Measurements from ENCODE around the gene PTPN1. TPM values are rescaled to one million over a fixed set of nuclear protein-coding genes. Genes with fewer than 3 reads are reported as not detected.

Gene PTPN1
- total RNA-seq, 1 donor from 2014 or later: 78.2 TPM

DNA sequence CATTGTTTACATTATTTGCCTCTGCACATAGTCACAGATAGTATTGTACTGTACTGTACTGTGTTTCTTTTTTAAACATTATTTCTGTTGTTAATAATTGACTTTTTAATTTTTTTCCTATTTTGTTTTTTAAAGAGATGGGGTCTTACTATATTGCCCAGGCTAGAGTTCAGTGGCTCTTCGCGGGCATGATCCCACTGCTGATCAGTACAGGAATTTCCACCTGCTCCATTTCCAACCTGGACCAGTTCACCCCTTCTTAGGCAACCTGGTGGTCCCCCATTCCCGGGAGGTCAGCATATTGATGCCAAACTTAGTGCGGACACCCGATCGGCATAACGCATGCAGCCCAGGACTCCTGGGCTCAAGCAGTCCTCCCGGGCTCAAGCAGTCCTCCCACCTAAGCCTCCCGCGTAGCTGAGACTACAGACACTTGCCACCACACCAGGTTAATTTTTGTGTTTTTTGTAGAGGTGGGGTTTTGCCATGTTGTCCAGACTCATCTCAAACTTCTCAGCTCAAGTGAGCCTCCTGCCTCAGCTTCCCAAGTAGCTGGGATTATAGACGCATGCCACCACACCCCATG, 47.5 kb downstream of the PTPN1 start:
- Histone ChIP-seq H3K4me1 (peaks cover 27% of the 10 kb centered on the region), H3K27ac (no peak overlapping the region), H3K27me3 (ENCODE audit: low read depth) (no peaks in the 10 kb centered on the region), H3K36me3 (peaks cover 11% of the 10 kb centered on the region), H3K9me3 (no peaks in the 10 kb centered on the region), H3K4me3 (no peak overlapping the region)
- DNase-seq (no peak), ATAC-seq (no peak)
- intact Hi-C loops (cut with DNase I): no loop called here
- TF ChIP-seq CTCF (IDR thresholded peaks at IDR 0.05): no peak

DNA sequence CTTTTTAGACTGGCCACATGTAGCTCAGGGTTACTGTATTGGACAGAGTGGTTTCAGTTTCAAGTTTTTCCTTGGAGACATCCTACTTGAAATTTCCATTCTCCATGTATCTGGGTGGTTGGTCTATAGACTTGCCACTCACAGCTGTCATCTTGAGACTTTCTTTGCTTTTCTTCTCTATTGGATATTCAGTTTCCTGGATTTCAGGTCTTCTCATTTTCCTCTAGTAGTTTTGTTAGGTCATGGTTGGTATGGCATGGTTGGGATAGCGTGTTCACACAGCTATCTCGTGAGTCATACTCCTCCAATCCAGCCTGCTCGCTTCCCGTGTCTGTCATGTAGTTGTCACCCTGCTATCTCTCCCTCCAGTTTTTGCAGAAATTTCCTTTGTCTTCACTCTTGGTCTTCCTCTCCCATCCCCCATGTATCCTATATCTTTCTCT, 48.3 kb downstream of the PTPN1 start:
- H3K4me1 ChIP-seq: peaks cover 36% of the 10 kb centered on the region
- ATAC-seq: no peak
- no peaks in the 10 kb centered on the region for H3K27me3 ChIP-seq (ENCODE audit: low read depth)
- peaks cover 18% of the 10 kb centered on the region for H3K36me3 ChIP-seq
- intact Hi-C loops (cut with DNase I): no loop called here
- H3K4me3 ChIP-seq: no peak overlapping the region
- H3K9me3 ChIP-seq: no peaks in the 10 kb centered on the region
- no peak for DNase-seq
- no peak for TF ChIP-seq CTCF (IDR thresholded peaks at IDR 0.05)
- no peak overlapping the region for H3K27ac ChIP-seq

GRCh38 chr20:50559149-50559548, 49.0 kb downstream of the PTPN1 start:
- no peak overlapping the region for H3K4me3 ChIP-seq
- no peaks in the 10 kb centered on the region for H3K9me3 ChIP-seq
- no peak for DNase-seq
- no peak for TF ChIP-seq CTCF (IDR thresholded peaks at IDR 0.05)
- H3K27ac ChIP-seq: no peak overlapping the region
- intact Hi-C loops (cut with DNase I): no loop called here
- no peak for ATAC-seq
- H3K4me1 ChIP-seq: peaks cover 39% of the 10 kb centered on the region
- H3K36me3 ChIP-seq: peaks cover 20% of the 10 kb centered on the region
- H3K27me3 ChIP-seq (ENCODE audit: low read depth): no peaks in the 10 kb centered on the region

DNA sequence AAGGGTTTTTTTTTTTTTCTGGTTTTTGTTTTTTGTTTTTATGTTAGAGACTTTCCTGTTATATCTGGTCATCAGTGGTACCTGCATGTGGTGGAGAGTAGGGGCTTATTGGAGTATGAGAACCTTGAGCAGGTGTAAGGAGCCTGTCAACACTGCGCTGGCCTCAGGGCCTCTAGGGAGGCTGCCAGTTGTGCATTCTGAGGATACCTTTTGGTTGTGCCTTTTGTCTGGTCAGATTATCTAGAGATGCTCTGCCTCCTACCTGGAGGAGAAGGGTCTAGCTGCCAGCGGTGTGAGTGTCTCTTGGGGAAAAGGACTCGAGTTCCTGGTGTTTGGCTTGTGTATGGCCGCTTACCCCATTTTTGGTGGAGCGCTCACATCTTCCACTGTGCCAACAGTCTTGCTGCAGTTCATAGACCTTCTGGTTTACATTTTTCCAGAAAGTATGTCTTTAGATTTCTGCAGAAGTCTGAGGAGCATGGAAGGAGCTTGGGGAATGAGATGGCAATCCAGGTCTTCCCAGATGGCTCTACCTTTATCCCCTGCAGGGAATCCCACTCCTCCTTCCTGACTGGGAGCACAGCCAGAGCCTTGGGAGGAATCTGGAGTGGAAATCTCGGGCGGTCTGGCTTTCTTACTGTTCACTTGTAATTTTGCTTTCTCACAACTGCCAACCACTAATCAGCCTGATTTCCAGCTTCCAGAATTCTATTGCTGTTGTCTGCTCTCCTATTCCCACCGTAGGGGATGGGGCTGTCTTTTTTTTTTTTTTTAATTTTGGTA, 49.9 kb downstream of the PTPN1 start:
- Histone ChIP-seq H3K4me3 (no peak overlapping the region), H3K9me3 (no peaks in the 10 kb centered on the region), H3K27ac (no peak overlapping the region), H3K36me3 (peaks cover 25% of the 10 kb centered on the region), H3K27me3 (ENCODE audit: low read depth) (no peaks in the 10 kb centered on the region), H3K4me1 (peaks cover 47% of the 10 kb centered on the region)
- no peak for DNase-seq
- intact Hi-C loops (cut with DNase I): no loop called here
- ATAC-seq: no peak
- TF ChIP-seq CTCF (IDR thresholded peaks at IDR 0.05): no peak

DNA sequence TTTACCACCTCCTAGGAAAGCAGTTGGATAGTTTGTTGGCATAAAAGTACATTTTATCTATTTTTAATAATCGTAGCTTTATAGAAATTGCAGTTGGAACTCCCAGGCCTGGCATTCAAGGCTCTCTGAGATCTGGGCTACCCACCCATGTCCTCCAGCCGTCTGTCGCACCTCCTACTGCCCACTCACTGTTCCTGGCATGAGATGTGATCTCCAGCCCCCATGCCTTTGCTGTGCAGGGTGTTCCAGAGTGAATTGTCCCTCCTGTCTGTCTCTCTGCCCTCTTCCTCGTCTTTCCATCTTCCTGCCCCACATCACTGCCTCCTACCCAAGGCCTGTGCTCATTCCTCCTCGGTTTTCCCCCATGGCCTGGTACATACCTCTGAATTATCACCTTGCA, 50.7 kb downstream of the PTPN1 start:
- Histone ChIP-seq H3K27me3 (ENCODE audit: low read depth) (no peaks in the 10 kb centered on the region), H3K36me3 (peaks cover 33% of the 10 kb centered on the region), H3K9me3 (no peaks in the 10 kb centered on the region), H3K27ac (peak overlapping the region; percentile 74), H3K4me1 (peaks cover 55% of the 10 kb centered on the region), H3K4me3 (no peak overlapping the region)
- TF ChIP-seq CTCF (IDR thresholded peaks at IDR 0.05): no peak
- intact Hi-C loops (cut with DNase I): no loop called here
- ATAC-seq (no peak), DNase-seq (no peak)
